T-helper 1 cell treated with Interleukin-12 subunit alpha and Interleukin-12 subunit beta and Interleukin-4 antibody, amounts not matched to agents 30 μg/mL and 1 μg/mL, for 36 hours (primary cell): ENCODE results near the gene KCTD1.

Source experiments
- H3K27ac Mint-ChIP-seq: one replicate; pipeline ENCODE4 v1.8.0; 2021; ENCODE audit warnings: mild to moderate bottlenecking, mixed read lengths
- H3K27me3 Mint-ChIP-seq: one replicate; pipeline ENCODE4 v1.8.0; 2021; ENCODE audit warnings: low read depth, mixed read lengths
- H3K36me3 Mint-ChIP-seq: one replicate; pipeline ENCODE4 v1.8.0; 2021; ENCODE audit warnings: low read depth, mixed read lengths
- H3K4me1 Mint-ChIP-seq: one replicate; pipeline ENCODE4 v1.8.0; 2021; ENCODE audit warnings: low read depth, mixed read lengths
- H3K4me3 Mint-ChIP-seq: one replicate; pipeline ENCODE4 v1.8.0; 2021; ENCODE audit warnings: mild to moderate bottlenecking, moderate library complexity, mixed read lengths
- H3K9me3 Mint-ChIP-seq: one replicate; pipeline ENCODE4 v1.8.0; 2021; ENCODE audit warnings: mixed read lengths

Gene KCTD1

GRCh38 chr18:26407736-26408601 is 140.4 kb downstream of the KCTD1 start:
- Mint-ChIP-seq H3K27me3 (no peaks in the 10 kb centered on the region), H3K4me3 (no peak overlapping the region), H3K4me1 (no peaks in the 10 kb centered on the region), H3K27ac (no peak overlapping the region), H3K36me3 (no peaks in the 10 kb centered on the region), H3K9me3 (no peaks in the 10 kb centered on the region)

- no peak overlapping the region for H3K4me3 Mint-ChIP-seq
- H3K27ac Mint-ChIP-seq, result no peak overlapping the region
- H3K9me3 Mint-ChIP-seq, result no peaks in the 10 kb centered on the region
Observed at GRCh38 chr18:26406854-26407517, 141.4 kb downstream of the KCTD1 start.

DNA sequence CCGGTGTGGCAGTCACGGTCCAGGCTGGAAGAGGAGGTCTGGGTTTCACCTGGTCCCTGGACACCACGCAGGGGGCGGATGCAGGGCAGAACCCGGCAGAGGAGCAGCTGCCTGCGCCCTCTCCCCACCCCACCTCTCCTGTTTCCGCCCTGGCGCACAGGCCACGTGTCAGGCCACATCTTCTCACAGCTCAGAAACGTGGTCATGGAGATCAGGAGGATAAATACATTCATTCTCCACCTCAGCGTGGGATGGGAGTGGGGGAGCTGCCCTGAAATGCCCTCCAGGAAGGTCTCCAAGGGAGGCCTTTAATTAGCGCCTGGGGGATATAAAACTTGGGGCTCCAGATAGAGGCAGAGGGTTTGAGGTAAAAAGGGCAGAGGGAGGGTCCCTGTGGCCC is 142.0 kb downstream of the KCTD1 start:
- Mint-ChIP-seq H3K27ac (no peak overlapping the region), H3K27me3 (no peaks in the 10 kb centered on the region), H3K9me3 (no peaks in the 10 kb centered on the region), H3K36me3 (no peaks in the 10 kb centered on the region), H3K4me1 (no peaks in the 10 kb centered on the region), H3K4me3 (no peak overlapping the region)

More at GRCh38 chr18:26406854-26407517, 141.4 kb downstream of the KCTD1 start:
- Mint-ChIP-seq H3K4me1 (no peaks in the 10 kb centered on the region), H3K36me3 (no peaks in the 10 kb centered on the region), H3K27me3 (no peaks in the 10 kb centered on the region)

- H3K9me3 Mint-ChIP-seq, result no peaks in the 10 kb centered on the region
- H3K27ac Mint-ChIP-seq, result no peak overlapping the region
- H3K4me3 Mint-ChIP-seq, result no peak overlapping the region
- no peaks in the 10 kb centered on the region for H3K4me1 Mint-ChIP-seq
- H3K36me3 Mint-ChIP-seq, result no peaks in the 10 kb centered on the region
- H3K27me3 Mint-ChIP-seq, result no peaks in the 10 kb centered on the region
Observed at GRCh38 chr18:26405190-26405801, 143.1 kb downstream of the KCTD1 start.
